Tibial nerve (tissue), 4 donors: ENCODE measurements around the gene RAD51D. TPM values are rescaled to one million over a fixed set of nuclear protein-coding genes. Genes with fewer than 3 reads are reported as not detected.
"Not testable (repeated sequence)": the region's sequence is repeated elsewhere in the genome, so short reads cannot be mapped to it uniquely, and the experiment has no call there.

ENCODE experiments used
- DNase-seq, 2 donors: peaks; one replicate each; pipeline ENCODE4 v3.0.0-alpha.2; 2019; ENCODE audit warnings: low spot score in 2 of 2
- H3K27ac ChIP-seq, 4 donors: fragments of 200-600 bp; sonication (generic) in 3 of 4; one replicate each; pipeline ENCODE4 v1.5.1; 2017 to 2019; ENCODE audit warnings: mild to moderate bottlenecking in 1 of 4
- H3K27me3 ChIP-seq, 2 donors: fragments of 200-600 bp; sonication (generic) in 1 of 2; one replicate each; pipeline versions ENCODE4 v1.5.1 to v1.6.0; 2017 to 2019
- H3K36me3 ChIP-seq, 3 donors: fragments of 200-600 bp; sonication (generic); one replicate each; pipeline ENCODE4 v1.5.1; 2018 to 2019
- H3K4me1 ChIP-seq, 4 donors: fragments of 200-600 bp; sonication (generic) in 3 of 4; one replicate each; pipeline ENCODE4 v1.5.1; 2017 to 2019
- H3K4me3 ChIP-seq, 4 donors: fragments of 200-600 bp; sonication (generic) in 3 of 4; one replicate each; pipeline ENCODE4 v1.5.1; 2017 to 2019; ENCODE audit warnings: mild to moderate bottlenecking in 1 of 4, moderate library complexity in 1 of 4
- H3K9me3 ChIP-seq, 4 donors: fragments of 200-600 bp; sonication (generic) in 3 of 4; one replicate each; pipeline ENCODE4 v1.5.1; 2017 to 2019
- CTCF ChIP-seq, 5 experiments: fragments of 200-600 bp in 3 of 5; fragments of 450-650 bp in 2 of 5; sonication (generic) in 3 of 5; IDR thresholded peaks; one replicate each; pipeline ENCODE4 v1.5.1; 2016 to 2019; ENCODE audit warnings: antibody characterized with exemption in 5 of 5, mild to moderate bottlenecking in 3 of 5, moderate library complexity in 2 of 5
- EP300 ChIP-seq, 2 donors: sonication (generic); formaldehyde crosslinking; IDR thresholded peaks; one replicate each; pipeline ENCODE4 v1.6.1; 2017; ENCODE audit warnings: antibody characterized with exemption in 2 of 2, mild to moderate bottlenecking in 1 of 2
- POLR2A ChIP-seq, 2 donors: fragments of 450-650 bp; IDR thresholded peaks; one replicate each; pipeline ENCODE4 v1.6.1; 2017; ENCODE audit warnings: antibody characterized with exemption in 2 of 2, mild to moderate bottlenecking in 2 of 2, moderate library complexity in 2 of 2
- WGBS, 2 donors: methylation state at CpG; one replicate each; pipeline ENCODE4 v1.1.5; 2018; 5-methylcytosine and 5-hydroxymethylcytosine counted together
- total RNA-seq, 4 donors: library from RNA; depleted of rRNA; stranded (reverse); fragments of >200 nt; gene quantifications; one replicate each; pipeline ENCODE4 v1.1.0, GENCODE V29; 2016

RAD51D gene
- total RNA-seq, 4 donors from 2014 or later: 7.5 to 19.8 (median 11.9) TPM

- no peak for TF ChIP-seq POLR2A (IDR thresholded peaks at IDR 0.05)
- no peak for TF ChIP-seq EP300 (IDR thresholded peaks at IDR 0.05)
- no peak for TF ChIP-seq CTCF (IDR thresholded peaks at IDR 0.05)
- Histone ChIP-seq H3K9me3 (no peaks in the 10 kb centered on the region), H3K36me3 (peaks cover 0 to 24% (median 0%) of the 10 kb centered on the region in 3 donors), H3K27me3 (no peaks in the 10 kb centered on the region), H3K4me3 (no peak overlapping the region), H3K4me1 (peaks cover 0 to 1% (median 0%) of the 10 kb centered on the region in 4 donors), H3K27ac (no peak overlapping the region)
- DNase-seq: no peak
- 59 to 74% methylated on average over 2 of the region's 2 CpGs for WGBS, 2 donors
These were observed 24.8 kb downstream of the RAD51D start for GRCh38 chr17:35094902-35095301.

GRCh38 chr17:35090707-35091106 lies 29.0 kb downstream of the RAD51D start:
- H3K36me3 ChIP-seq, DNase-seq: not testable (repeated sequence)
- WGBS, 2 donors: 87% methylated on average over 11 of the region's 11 CpGs

GRCh38 chr17:35089586-35090296 lies 29.9 kb downstream of the RAD51D start:
- Histone ChIP-seq H3K4me3 (peak overlapping the region in 3 of 4 donors; percentile 58 to 99 (median 89)), H3K27ac (peak overlapping the region; percentile 64 to 98 (median 84)), H3K9me3 (no peaks in the 10 kb centered on the region), H3K27me3 (no peaks in the 10 kb centered on the region), H3K4me1 (peaks cover 0 to 23% (median 9%) of the 10 kb centered on the region in 4 donors), H3K36me3 (no peaks in the 10 kb centered on the region)
- peak in 1 of 2 donors; percentile 7 for DNase-seq
- 55 to 56% methylated on average over 20 of the region's 22 CpGs for WGBS, 2 donors
- TF ChIP-seq EP300 (IDR thresholded peaks at IDR 0.05) (no peak), CTCF (IDR thresholded peaks at IDR 0.05) (peak in 3 of 5 experiments; percentile 4 to 53 (median 51))

More at GRCh38 chr17:35090707-35091106, 29.0 kb downstream of the RAD51D start:
- not testable (repeated sequence) for H3K4me3 ChIP-seq, H3K27me3 ChIP-seq, H3K9me3 ChIP-seq, H3K27ac ChIP-seq
- peaks cover 0 to 23% (median 9%) of the 10 kb centered on the region in 4 donors for H3K4me1 ChIP-seq

GRCh38 chr17:35088881-35089585 lies 30.6 kb downstream of the RAD51D start:
- peak overlapping the region; percentile 58 to 99 (median 94) for H3K4me3 ChIP-seq
- peak; percentile 75 to 83 for DNase-seq
- H3K9me3 ChIP-seq: no peaks in the 10 kb centered on the region
- H3K27ac ChIP-seq: peak overlapping the region; percentile 64 to 98 (median 96)
- 1% methylated on average over 50 of the region's 80 CpGs; no CpG with 5 or more reads in 1 of the 2 donors for WGBS, 2 donors
- no peaks in the 10 kb centered on the region for H3K36me3 ChIP-seq
- H3K27me3 ChIP-seq: no peaks in the 10 kb centered on the region
- peaks cover 0 to 23% (median 9%) of the 10 kb centered on the region in 4 donors for H3K4me1 ChIP-seq
- TF ChIP-seq POLR2A (IDR thresholded peaks at IDR 0.05) (peak in 1 of 2 donors; percentile 51), EP300 (IDR thresholded peaks at IDR 0.05) (peak in 1 of 2 donors; percentile 4), CTCF (IDR thresholded peaks at IDR 0.05) (peak; percentile 79 to 96 (median 93))

- TF ChIP-seq POLR2A (IDR thresholded peaks at IDR 0.05): no peak
- TF ChIP-seq EP300 (IDR thresholded peaks at IDR 0.05): peak in 1 of 2 donors; percentile 23
- Histone ChIP-seq H3K9me3 (no peaks in the 10 kb centered on the region), H3K27ac (peak overlapping the region; percentile 64 to 98 (median 96)), H3K27me3 (no peaks in the 10 kb centered on the region), H3K4me1 (peaks cover 0 to 23% (median 9%) of the 10 kb centered on the region in 4 donors), H3K36me3 (no peaks in the 10 kb centered on the region), H3K4me3 (peak overlapping the region; percentile 58 to 99 (median 94))
- WGBS, 2 donors: 0 to 1% methylated on average over 23 to 26 of the region's 26 CpGs
- peak in 1 of 2 donors; percentile 26 for DNase-seq
These were observed 31.2 kb downstream of the RAD51D start for GRCh38 chr17:35088356-35088880.
